GM12864 (cell line): Measurements from ENCODE around the gene CYP21A2.
"Not testable (repeated sequence)": the region's sequence is repeated elsewhere in the genome, so short reads cannot be mapped to it uniquely, and the experiment has no call there.

Experiments used
- DNase-seq: peaks from one replicate; pipeline ENCODE4 v3.0.0-alpha.2; 2011; ENCODE audit warnings: low read depth
- H3K4me3 ChIP-seq: 2 replicates; pipeline ENCODE4 v1.5.1; 2011; ENCODE audit warnings: mild to moderate bottlenecking, low read depth, low read length, control low read depth

CYP21A2 gene

GRCh38 chr6:32037598-32038524, at the start of gene CYP21A2:
Gene CYP21A2, plus strand, starts transcription at chr6:32038415. Its CDS starts 8 bp downstream, at chr6:32038423.
- DNase-seq, H3K4me3 ChIP-seq: not testable (repeated sequence)

- not testable (repeated sequence) for H3K4me3 ChIP-seq
These were observed 48.9 kb upstream of the CYP21A2 start for GRCh38 chr6:31989363-31989762.

GRCh38 chr6:31994421-31994820, 43.8 kb upstream of the CYP21A2 start:
- H3K4me3 ChIP-seq, DNase-seq: not testable (repeated sequence)

More at GRCh38 chr6:31989363-31989762, 48.9 kb upstream of the CYP21A2 start:
- not testable (repeated sequence) for DNase-seq

GRCh38 chr6:31996385-31996784, 41.8 kb upstream of the CYP21A2 start:
- not testable (repeated sequence) for DNase-seq, H3K4me3 ChIP-seq

GRCh38 chr6:32002546-32003268, 35.5 kb upstream of the CYP21A2 start:
- not testable (repeated sequence) for H3K4me3 ChIP-seq, DNase-seq

- DNase-seq: not testable (repeated sequence)
These were observed 34.9 kb upstream of the CYP21A2 start for GRCh38 chr6:32003301-32003700.

GRCh38 chr6:32004393-32004792, 33.8 kb upstream of the CYP21A2 start:
- not testable (repeated sequence) for H3K4me3 ChIP-seq, DNase-seq

More at GRCh38 chr6:32003301-32003700, 34.9 kb upstream of the CYP21A2 start:
- not testable (repeated sequence) for H3K4me3 ChIP-seq

- DNase-seq, H3K4me3 ChIP-seq: not testable (repeated sequence)
These were observed 33.2 kb upstream of the CYP21A2 start for GRCh38 chr6:32004864-32005537.

- not testable (repeated sequence) for H3K4me3 ChIP-seq, DNase-seq
These were observed 32.7 kb upstream of the CYP21A2 start for GRCh38 chr6:32005538-32005880.

- DNase-seq, H3K4me3 ChIP-seq: not testable (repeated sequence)
These were observed 32.2 kb upstream of the CYP21A2 start for GRCh38 chr6:32005991-32006529.

- not testable (repeated sequence) for H3K4me3 ChIP-seq, DNase-seq
These were observed 31.1 kb upstream of the CYP21A2 start for GRCh38 chr6:32007086-32007485.

GRCh38 chr6:32008037-32008436, 30.2 kb upstream of the CYP21A2 start:
- not testable (repeated sequence) for H3K4me3 ChIP-seq, DNase-seq

- DNase-seq, H3K4me3 ChIP-seq: not testable (repeated sequence)
These were observed 29.6 kb upstream of the CYP21A2 start for GRCh38 chr6:32008616-32009015.

- not testable (repeated sequence) for DNase-seq, H3K4me3 ChIP-seq
These were observed 28.7 kb upstream of the CYP21A2 start for GRCh38 chr6:32009537-32009936.

GRCh38 chr6:32010856-32011530, 27.2 kb upstream of the CYP21A2 start:
- not testable (repeated sequence) for DNase-seq, H3K4me3 ChIP-seq

- H3K4me3 ChIP-seq, DNase-seq: not testable (repeated sequence)
These were observed 25.1 kb upstream of the CYP21A2 start for GRCh38 chr6:32012941-32013617.

- not testable (repeated sequence) for DNase-seq, H3K4me3 ChIP-seq
These were observed 24.5 kb upstream of the CYP21A2 start for GRCh38 chr6:32013738-32014137.

GRCh38 chr6:32014547-32014946, 23.7 kb upstream of the CYP21A2 start, which contains the start of gene C4B:
Gene C4B, plus strand, starts transcription at chr6:32014795. Its CDS starts 51 bp downstream, at chr6:32014846.
- H3K4me3 ChIP-seq, DNase-seq: not testable (repeated sequence)
